ENCODE results near the gene PPP3CA. TPM values are rescaled to one million over a fixed set of nuclear protein-coding genes. Genes with fewer than 3 reads are reported as not detected.

PPP3CA gene
- total RNA-seq, 1 donor from 2014 or later, result 50.4 TPM

DNA sequence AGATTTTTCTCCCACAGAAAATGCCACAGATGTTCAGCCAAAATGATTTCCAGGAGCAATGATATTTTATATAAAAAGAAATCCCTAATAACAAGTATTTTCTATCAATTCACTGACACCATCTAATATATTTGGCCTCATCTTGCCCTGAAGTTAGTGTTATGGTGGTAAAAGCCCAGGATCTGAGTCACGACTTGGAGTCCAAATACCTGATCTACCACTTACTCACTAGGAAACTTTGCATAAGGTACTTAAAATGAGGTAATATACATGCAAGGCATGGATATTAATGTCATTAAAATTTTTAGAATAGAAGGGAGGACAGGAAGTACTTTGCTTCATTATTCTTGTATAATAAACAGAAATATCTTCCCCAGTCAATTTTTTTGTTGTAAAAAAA is 16.3 kb downstream of the PPP3CA start:
- no peak for DNase-seq

GRCh38 chr4:101329592-101329991 is 17.7 kb downstream of the PPP3CA start:
- DNase-seq, result no peak

DNA sequence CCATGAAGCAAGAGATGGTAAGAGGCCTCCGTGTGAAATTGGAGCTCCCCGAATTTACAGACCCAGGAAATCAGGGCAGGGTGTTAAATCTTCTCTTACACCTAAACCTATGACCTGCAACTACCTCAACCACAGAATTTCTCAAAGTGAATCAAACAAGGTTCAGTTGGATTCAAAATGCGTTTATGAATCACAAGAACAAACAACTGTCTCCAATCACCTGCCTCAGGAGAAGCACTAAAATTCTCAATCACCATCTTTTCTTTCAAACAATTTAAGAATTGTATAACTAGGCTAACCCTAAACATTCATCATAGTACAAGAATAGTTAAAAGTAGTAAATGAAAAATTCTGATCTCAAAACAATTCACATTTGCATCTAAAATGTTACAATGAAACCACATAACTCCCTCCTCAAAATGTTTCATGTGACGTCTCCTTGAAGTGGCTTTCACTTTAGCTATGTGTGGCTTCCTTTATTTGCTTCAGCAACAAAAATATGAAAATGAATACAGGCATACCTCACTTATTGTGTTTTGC is 19.2 kb downstream of the PPP3CA start:
- DNase-seq, result no peak

DNA sequence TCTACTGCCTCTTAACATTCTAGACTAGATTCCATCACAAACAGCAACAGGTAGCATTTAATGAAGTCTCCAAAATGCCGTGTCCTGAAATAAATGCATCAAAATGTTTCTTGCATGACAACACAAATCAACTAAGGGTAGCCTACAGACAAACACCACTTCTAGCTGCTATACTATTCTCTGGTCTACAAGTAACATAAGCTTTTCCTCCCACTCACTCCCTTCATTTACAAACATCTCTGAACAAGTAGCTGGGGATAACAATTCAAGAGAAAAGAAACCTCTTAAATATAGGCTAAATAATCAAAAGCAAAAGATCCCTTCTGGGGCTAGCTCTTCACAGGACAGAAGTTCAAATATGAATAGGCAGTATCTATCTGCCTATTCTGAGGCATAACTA is 20.8 kb downstream of the PPP3CA start:
- no peak for DNase-seq

- no peak for DNase-seq
Measured at GRCh38 chr4:101322743-101323142, 24.6 kb downstream of the PPP3CA start.

DNA sequence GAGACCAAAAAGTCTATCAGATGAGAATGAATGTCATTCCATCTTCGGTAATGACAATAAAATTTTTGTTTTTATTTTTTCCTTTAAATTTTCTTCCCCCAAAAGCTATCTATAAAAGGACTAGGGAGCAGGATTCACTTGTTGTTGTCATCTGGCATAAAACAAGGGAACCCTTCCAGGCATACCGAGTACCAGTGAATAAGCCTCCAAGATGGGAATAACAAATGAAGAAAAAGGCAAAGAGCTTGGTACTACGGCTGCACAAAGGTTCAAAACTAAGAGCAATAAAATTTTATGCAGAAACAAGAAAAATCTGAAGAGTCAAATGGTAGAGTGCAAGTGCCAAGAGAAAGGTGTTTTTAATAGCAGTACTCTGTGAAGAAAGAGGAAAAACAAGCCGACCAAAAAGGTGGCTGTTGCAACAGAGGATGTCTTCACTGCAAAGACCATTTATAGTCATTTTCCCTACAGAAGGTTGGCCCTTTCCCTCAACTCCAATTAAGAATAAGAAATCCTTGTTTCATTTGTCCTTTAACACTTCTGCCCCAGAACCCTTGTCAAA is 25.8 kb downstream of the PPP3CA start:
- no peak for DNase-seq

DNA sequence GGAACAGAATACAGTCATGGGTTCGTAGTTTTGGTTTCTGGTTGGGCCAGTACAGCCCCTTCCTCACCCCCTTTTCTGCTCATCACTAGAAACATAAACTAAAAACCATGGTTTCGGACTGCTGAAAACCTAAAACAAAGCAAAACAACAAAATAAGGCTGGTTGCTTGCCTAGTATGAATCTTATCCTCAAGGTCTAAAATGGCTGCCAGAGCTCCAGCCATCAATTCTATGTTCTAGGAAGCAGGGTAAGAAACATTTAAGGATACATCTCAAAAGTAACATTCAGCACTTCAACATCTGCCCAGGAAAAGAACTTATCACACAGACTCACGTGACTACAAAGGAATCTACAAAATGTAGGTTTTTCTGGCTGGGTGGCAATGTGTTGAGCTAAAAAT is 31.5 kb downstream of the PPP3CA start:
- no peak for DNase-seq

DNA sequence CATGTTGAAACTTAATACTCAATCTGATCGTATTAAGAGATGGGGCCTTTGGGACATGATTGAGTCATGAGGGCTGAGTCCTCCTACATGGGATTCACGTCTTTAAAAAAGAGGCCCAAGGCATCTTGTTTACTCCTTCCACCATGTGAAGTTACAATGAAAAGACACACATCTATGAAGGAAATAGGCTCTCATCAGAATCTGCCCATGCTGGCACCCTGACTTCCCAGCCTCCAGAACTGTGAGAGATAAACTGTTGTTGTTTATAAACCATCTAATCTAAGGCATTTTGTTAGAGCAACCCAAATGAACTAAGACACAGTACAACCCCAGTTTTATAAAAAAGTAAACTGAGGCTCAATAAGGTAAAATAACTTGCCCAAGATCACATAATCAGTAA is 32.3 kb downstream of the PPP3CA start:
- no peak for DNase-seq

- DNase-seq, result no peak
Measured at GRCh38 chr4:101309925-101310324, 37.4 kb downstream of the PPP3CA start.

DNA sequence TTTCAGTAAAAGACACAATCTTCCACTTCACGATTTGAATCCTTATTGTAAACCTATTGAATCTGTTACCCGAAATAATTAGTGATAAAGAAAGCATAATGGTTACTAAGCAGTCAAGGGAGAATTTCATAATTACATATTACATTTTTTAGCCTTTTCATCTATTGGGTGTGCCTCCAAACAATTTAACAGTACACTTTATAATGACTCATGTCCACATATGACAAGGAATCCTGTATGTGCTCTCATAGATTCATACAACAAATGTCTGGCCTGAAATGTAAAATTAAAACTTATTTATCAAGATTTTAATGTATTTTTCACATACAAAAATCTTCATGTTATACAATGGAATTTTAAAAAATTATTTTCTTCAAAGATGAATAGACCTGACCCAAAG is 39.4 kb downstream of the PPP3CA start:
- DNase-seq, result no peak

DNA sequence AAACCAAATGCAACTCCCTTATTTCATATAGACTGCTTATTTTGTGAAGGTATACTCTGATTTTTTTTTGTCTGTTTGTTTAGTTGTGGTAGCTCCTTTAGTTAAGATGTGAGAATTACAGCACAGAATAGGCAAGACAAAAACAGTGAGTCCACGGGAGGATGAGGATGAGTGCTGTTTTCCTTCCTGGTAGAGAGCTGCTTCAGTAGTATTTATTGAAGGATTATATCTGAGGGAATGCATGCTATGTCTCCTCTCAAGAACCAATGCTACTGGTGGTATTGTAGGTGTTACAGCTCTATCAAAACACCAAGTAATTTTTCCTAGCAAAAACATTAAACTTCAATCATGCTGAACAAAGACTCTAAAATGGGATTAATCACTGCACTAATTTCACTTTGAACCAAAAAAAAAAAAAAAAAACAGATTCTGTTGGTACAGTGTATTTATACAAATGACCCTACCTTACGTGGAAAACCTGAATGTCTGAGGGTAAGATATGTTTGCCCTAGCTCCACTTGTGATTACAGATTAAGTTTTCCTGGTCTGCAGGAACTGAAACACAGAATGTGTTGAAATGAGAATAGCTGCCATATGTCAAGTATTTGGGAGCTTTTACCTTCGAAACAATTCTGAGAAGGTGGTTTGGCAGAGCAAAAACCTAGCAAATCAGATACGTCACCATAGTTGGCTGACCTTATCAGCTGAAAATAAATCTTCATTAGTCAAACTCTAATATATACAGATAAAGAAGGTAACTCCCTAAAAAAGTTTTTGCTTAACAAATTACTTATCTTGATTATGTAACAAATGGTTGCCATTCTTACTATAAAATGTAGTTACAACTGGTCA is 40.3 kb downstream of the PPP3CA start:
- no peak for DNase-seq

GRCh38 chr4:101306225-101306624 is 41.1 kb downstream of the PPP3CA start:
- DNase-seq, result no peak

DNA sequence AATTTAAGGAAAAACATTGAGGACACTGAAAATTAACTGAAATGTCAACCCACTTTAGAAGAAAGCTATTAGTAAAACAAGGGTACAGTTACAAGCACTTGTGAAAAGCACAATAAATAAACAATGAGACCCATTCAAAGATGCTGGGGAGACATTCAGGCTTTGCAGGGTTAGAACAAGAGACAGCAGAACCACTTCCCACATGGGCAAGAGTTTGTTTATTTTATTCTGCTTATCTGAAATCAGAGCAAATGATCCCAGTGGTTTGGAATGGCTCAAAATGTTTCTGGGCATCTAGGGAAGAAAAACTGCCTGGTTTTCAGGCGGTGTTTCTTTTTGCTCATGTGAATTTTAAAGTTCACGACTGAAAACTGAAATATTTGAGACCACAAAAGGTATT is 42.4 kb downstream of the PPP3CA start:
- no peak for DNase-seq

DNA sequence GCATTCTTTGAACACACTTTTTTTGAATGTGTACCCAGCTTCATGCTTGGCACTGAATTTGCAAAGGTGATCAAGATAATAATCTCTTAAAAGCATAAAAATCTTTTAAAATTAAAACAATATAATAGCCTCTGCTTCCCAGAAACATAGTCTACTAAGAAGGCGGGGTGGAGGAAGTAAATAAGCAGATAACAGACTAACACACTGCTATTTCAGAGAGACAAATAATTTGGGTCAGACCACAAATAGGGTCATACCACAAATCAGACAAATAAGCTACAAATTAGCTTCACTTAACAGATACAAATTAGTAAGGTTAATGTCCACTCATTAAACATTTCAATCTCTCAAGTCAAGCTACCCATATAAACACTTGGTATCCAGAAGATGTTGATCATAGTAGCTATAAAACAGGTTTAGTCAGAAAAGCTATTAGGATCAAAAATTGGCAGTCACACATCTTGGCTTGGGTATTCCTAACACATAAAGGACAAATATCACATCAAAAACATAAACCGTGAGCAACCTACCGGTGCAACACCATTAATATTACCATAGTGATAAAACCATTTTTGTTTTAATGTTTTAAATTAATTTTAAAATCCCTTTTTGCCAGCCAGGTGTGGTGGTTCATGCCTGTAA is 47.3 kb downstream of the PPP3CA start:
- DNase-seq, result no peak

DNA sequence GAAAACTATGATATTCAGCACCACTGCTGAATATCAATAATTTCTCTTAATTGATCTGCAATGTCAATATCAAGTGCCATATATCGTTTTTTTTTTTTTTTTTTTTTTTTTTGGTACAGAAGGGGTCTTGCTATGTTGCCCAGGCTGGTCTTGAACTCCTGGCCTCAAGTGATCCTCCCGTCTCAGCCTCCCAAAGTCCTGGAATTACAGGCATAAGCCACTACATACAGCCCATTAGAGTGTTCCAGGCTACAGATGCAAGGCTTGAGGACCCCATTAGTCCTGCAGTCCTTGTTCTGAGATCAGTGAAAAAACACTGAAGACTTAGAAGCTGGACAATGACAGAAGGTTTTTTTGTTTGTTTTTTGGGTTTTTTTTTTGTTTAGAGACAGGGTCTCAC is 48.3 kb downstream of the PPP3CA start:
- DNase-seq, result no peak

DNA sequence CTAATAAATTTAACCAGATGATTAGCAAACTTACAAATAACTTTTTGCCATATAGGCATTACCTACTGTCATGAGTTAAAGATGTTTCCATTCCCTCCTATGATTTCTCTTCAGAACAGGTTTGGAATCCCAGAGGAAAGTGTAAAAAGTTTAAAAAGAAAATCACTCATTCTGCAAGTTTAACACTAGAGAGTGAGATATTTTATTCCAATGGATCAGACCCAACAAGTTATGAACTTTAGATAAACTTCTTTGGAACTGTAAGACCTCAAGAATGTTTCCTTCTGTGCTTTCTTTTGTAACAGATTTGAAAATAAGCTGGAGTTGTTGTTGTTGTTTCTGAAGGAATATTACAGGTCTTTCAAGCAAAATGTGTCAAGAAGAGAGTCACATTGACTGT is 51.6 kb downstream of the PPP3CA start:
- no peak for DNase-seq

- no peak for DNase-seq
Measured at GRCh38 chr4:101294597-101294996, 52.7 kb downstream of the PPP3CA start.

GRCh38 chr4:101292901-101293300 is 54.4 kb downstream of the PPP3CA start:
- DNase-seq, result no peak

DNA sequence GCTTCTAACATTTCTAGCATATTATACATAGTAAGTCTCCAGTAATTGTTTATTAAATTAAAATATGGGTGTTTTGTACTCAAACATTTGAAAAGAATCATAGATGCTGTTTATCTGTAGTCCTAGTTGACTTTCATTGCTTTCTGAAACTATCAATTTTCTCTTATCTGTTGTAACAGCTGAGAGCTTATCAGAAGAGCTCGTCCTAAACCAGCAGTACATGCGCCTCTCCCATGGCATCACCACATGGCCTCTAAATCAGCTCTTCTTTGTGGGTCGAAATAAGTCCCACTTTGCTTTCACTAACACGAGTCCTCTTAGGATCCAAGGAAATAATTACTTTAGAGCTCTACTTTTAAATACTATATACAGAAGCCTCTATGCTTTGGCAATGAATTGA is 55.1 kb downstream of the PPP3CA start:
- DNase-seq, result no peak

DNA sequence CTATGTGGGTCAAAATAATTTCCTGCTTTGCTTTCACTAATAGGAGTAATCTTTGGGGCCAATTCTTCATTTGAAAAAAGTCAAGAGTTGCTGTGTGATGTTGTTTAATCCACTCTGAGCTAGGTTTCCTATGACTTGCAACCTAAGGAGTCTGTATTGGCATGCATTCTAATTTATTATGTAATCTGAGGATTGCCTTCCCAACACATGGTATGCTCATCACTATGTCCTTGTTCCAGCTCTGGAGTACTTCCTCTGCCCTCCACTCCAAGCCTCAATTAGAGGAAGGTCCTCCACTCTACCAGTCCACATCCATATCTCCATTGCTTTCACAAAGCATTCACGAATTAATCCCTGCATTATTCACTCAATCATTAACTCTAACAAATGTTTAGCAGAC is 56.1 kb downstream of the PPP3CA start:
- no peak for DNase-seq

GRCh38 chr4:101290654-101291053 is 56.7 kb downstream of the PPP3CA start:
- DNase-seq, result no peak

DNA sequence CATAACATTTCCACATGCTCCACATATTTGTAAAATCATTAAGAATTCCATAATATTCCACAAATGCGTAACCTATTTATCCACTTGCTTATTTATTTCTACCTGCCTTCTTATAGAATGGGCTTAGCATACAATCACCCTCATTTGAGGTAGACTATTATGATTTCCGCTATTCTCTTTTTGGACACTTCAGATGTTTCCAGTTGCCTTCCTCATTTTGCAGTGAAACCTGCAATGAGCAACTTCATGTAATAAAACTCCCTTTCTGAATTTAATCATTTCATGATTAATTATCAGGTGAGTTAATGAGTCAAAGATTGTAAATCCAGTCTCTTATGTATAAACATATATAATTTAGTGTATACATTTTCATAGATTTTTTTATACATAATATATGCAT is 58.0 kb downstream of the PPP3CA start:
- no peak for DNase-seq

DNA sequence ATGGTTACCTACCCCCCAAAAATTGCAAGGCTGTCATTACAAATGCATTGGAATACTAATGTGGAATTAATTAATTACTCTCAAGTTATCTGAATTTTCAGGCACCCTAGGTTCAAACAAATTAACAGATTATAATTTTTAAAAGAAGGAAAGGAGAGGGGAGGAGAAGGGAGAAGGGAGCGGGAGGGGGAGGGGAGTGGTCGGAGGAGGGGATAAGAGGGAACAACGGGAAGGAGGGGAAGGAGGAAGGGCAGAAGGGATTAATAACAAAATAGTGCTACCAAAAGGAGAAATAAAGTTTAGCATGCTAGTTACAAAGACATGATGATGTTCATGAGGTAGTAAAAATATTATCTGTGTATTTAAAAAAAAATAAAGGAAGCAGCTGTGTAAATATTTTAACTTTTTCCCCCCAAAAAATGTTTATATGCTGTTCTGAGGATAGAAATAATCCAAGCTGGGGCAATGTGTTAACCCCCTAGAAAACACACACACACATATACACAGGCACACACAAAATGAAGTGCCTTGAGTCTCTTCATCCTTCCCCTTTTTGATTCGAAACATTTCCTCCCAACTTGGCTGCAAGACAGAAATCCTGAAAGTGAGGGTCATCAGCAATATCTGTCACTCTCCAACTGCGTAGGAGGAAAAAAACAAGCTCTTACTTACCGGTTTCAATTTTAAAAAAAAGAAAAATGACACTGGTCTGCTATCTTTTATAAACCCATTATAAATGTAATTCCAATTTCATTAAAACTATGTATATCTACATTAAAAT is 58.8 kb downstream of the PPP3CA start:
- DNase-seq, result no peak
